ENCODE data around the gene RHBDD2. TPM values are rescaled to one million over a fixed set of nuclear protein-coding genes. Genes with fewer than 3 reads are reported as not detected.

Gene RHBDD2
- total RNA-seq, 4 donors from 2014 or later = 35.5 to 76.9 (median 57.6) TPM

DNA sequence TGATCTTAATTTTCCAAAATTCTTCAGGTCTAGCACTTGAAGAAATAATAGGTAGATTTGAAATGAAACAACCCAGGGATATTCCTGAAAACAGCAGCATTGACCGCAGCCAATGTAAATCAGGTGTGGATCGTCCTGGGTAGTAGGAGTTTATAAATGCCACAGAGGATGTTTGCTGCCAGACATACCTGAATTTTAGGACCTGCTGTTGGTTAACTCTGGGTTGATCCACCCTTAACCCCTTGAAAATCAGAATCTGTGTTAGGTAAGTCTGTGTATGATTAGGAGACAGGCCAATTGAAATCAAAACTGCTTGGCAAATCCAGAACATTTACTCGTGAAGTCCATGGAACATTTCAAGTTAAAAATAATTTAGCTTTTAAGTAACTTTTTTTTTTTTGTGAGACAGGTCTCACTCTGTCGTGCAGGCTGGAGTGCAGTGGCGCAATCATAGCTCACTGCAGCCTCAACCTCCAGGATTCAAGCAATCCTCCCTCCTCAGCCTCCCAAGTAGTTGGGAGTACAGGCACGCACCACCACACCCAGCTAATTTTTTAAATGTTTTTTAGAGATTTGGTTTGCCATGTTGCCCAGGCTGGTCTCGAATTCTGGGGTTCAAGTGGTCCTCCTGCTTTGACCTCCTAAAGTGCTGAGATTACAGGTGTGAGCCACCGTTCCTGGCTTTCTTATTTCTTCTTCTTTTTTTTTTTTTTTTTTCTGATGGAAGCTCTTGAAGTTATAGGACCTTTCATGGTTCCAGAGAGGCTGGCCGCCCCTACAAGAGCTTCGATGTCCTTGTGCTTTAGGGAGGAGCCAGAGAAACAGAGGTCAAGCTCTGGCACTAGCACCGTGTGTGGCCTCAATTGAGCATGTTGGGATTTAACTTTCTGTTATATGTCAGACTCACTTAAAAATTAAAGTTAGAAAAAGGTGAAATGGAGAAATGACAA is 38.1 kb downstream of the RHBDD2 start:
- Histone ChIP-seq H3K4me1 (peaks cover 0 to 28% (median 4%) of the 10 kb centered on the region in 4 donors), H3K9me3 (no peaks in the 10 kb centered on the region), H3K27ac (no peak overlapping the region), H3K36me3 (no peaks in the 10 kb centered on the region), H3K4me3 (peak overlapping the region in 2 of 4 donors; percentile 91 to 93), H3K27me3 (no peaks in the 10 kb centered on the region)
- TF ChIP-seq, protein P1, sequence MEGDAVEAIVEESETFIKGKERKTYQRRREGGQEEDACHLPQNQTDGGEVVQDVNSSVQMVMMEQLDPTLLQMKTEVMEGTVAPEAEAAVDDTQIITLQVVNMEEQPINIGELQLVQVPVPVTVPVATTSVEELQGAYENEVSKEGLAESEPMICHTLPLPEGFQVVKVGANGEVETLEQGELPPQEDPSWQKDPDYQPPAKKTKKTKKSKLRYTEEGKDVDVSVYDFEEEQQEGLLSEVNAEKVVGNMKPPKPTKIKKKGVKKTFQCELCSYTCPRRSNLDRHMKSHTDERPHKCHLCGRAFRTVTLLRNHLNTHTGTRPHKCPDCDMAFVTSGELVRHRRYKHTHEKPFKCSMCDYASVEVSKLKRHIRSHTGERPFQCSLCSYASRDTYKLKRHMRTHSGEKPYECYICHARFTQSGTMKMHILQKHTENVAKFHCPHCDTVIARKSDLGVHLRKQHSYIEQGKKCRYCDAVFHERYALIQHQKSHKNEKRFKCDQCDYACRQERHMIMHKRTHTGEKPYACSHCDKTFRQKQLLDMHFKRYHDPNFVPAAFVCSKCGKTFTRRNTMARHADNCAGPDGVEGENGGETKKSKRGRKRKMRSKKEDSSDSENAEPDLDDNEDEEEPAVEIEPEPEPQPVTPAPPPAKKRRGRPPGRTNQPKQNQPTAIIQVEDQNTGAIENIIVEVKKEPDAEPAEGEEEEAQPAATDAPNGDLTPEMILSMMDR (IDR thresholded peaks at IDR 0.05) = no peak
- TF ChIP-seq POLR2A (IDR thresholded peaks at IDR 0.05) = no peak
- no peak for DNase-seq

DNA sequence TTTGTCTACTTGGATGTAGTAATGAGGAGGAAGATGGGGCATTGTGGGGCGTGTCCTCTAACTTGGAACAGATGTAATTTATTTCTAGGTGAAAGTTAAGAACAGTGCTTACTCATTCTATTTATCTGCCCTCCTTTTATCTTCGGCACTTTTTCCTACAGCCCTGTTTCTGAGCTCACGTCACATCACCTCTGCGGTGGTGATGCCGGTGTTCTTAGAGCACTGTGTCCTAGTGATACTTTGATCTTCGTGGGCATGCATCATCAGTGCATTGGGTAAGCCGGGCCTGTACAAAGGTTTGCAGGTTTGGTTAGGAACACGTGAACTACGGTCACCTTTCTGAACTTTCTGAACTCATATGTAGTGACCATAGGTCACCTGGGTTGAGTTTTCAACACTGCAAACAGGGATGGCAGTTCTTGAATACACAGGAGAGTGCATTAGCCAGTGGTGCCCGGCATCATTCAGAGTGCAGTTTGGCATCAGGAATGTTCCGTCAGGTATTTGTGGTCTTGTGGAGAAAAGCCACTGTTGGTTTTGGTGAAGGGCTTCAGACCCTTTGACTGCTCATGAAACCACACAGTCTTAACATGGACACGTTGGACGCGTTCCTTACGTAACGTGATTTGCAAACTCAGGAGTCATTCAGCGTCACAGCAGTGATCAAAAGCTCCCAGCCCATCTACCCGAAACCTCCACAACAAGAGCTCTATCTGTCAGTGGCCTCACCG is 41.8 kb downstream of the RHBDD2 start:
- peaks cover 0 to 20% (median 4%) of the 10 kb centered on the region in 4 donors for H3K4me1 ChIP-seq
- H3K4me3 ChIP-seq = no peak overlapping the region
- DNase-seq = peak in 2 of 3 donors; percentile 70 to 83
- H3K27ac ChIP-seq = peak overlapping the region in 3 of 4 donors; percentile 62 to 85 (median 82)
- no peaks in the 10 kb centered on the region for H3K27me3 ChIP-seq
- no peaks in the 10 kb centered on the region for H3K36me3 ChIP-seq
- no peaks in the 10 kb centered on the region for H3K9me3 ChIP-seq
- peak in 1 of 2 donors; percentile 40 for TF ChIP-seq POLR2A (IDR thresholded peaks at IDR 0.05)
- TF ChIP-seq, protein P1 (IDR thresholded peaks at IDR 0.05) = peak in 1 of 6 experiments; percentile 7

DNA sequence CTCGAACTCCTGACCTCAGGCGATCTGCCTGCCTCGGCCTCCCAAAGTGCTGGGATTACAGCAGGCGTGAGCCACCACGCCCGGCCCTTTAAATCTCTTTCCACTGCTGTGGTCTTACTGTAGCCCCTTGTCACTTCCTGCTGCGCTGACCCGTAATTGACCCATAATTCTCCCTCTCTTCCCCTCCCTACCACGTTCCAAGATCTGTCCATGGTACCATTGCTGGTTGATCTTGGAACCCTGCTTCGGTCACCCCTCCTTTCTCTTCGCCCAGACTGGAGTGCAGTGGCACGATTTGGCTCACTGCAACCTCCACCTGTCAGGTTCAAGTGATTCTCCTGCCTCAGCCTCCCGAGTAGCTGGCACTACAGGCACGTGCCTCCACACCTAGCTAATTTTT is 42.6 kb downstream of the RHBDD2 start:
- H3K36me3 ChIP-seq = no peaks in the 10 kb centered on the region
- no peak for TF ChIP-seq POLR2A (IDR thresholded peaks at IDR 0.05)
- TF ChIP-seq, protein P1 (IDR thresholded peaks at IDR 0.05) = no peak
- H3K9me3 ChIP-seq = no peaks in the 10 kb centered on the region
- H3K4me1 ChIP-seq = peaks cover 0 to 16% (median under 1%) of the 10 kb centered on the region in 4 donors
- DNase-seq = no peak
- peak overlapping the region in 1 of 4 donors; percentile 0 for H3K27ac ChIP-seq
- no peak overlapping the region for H3K4me3 ChIP-seq
- no peaks in the 10 kb centered on the region for H3K27me3 ChIP-seq

DNA sequence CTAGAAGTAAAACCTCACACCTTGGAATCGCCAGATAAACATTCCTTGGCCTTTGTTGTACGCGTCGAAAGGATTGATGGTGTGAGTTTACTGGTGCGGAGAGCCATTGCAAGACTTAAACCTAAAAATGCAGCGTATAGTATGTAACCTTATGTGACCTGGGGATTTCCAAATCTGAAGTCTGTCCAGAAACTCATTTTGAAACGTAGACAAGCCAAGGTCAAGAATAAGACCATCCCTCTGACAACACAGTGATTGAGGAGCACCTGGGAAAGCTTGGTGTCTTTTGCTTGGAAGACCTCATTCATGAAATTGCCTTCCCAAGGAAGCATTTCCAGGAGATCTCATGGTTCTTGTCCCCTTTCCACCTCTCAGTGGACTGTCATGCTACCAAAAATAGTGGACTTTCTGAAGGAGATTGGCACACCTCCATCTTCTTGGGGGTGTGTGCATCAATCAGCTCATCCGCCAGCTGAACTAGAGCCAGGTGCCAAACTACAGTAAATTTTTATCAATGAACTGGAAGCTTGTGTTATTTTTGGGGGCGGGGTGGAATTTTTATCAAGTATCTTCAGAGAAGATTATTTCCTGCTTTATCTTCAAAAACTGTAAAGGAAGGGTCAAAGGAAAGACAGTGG is 44.3 kb downstream of the RHBDD2 start:
- Histone ChIP-seq H3K4me1 (peaks cover 0 to 12% (median 0%) of the 10 kb centered on the region in 4 donors), H3K27ac (no peak overlapping the region), H3K27me3 (no peaks in the 10 kb centered on the region), H3K9me3 (no peaks in the 10 kb centered on the region), H3K4me3 (no peak overlapping the region), H3K36me3 (no peaks in the 10 kb centered on the region)
- TF ChIP-seq, protein P1 (IDR thresholded peaks at IDR 0.05) = no peak
- TF ChIP-seq POLR2A (IDR thresholded peaks at IDR 0.05) = no peak
- DNase-seq = no peak

DNA sequence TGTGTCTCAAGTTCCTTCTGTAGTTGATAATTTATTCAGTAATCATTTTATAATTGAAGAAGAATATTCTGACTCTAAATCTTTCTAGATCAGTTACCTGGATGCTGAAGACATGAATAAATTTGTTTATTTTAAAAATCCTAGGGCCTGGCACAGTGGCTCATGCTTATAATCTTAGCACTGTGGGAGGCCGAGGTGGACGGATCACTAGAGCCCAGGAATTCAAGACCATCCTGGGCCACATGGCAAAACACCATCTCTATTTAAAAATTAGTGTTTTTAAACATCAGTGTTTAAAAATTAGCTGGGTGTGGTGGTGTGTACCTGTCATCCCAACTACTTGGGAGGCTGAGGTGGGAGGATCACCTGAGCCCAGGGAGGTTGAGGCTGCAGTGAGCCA is 45.4 kb downstream of the RHBDD2 start:
- H3K27ac ChIP-seq = no peak overlapping the region
- TF ChIP-seq POLR2A (IDR thresholded peaks at IDR 0.05) = no peak
- TF ChIP-seq, protein P1 (IDR thresholded peaks at IDR 0.05) = no peak
- H3K4me3 ChIP-seq = no peak overlapping the region
- peaks cover 0 to 12% (median 4%) of the 10 kb centered on the region in 4 donors for H3K4me1 ChIP-seq
- no peaks in the 10 kb centered on the region for H3K27me3 ChIP-seq
- no peak for DNase-seq
- H3K9me3 ChIP-seq = no peaks in the 10 kb centered on the region
- H3K36me3 ChIP-seq = no peaks in the 10 kb centered on the region
